ENCODE results near the gene GALNT6.

The GALNT6 gene

GRCh38 chr12:51324953-51325352 is 66.3 kb downstream of the GALNT6 start:
- TF ChIP-seq CTCF (conservative IDR thresholded peaks at IDR 0.05; ENCODE audit: low read depth, low read length), result no peak
- no peak overlapping the region for H3K4me3 ChIP-seq (ENCODE audit: low read length)
- no peak for DNase-seq (ENCODE audit: low read depth)

GRCh38 chr12:51323966-51324895 is 67.0 kb downstream of the GALNT6 start, which contains the start of gene BIN2:
TSS of gene BIN2 (minus strand) at chr12:51324174. CDS start at chr12:51324102, 72 bp downstream.
- H3K4me3 ChIP-seq (ENCODE audit: low read length), result no peak within 1 kb of the TSS
- no peak for TF ChIP-seq CTCF (conservative IDR thresholded peaks at IDR 0.05; ENCODE audit: low read depth, low read length)
- DNase-seq (ENCODE audit: low read depth), result no peak

GRCh38 chr12:51323317-51323960 is 67.8 kb downstream of the GALNT6 start:
- DNase-seq (ENCODE audit: low read depth), result no peak
- H3K4me3 ChIP-seq (ENCODE audit: low read length), result no peak overlapping the region
- TF ChIP-seq CTCF (conservative IDR thresholded peaks at IDR 0.05; ENCODE audit: low read depth, low read length), result no peak

GRCh38 chr12:51322452-51322851 is 68.8 kb downstream of the GALNT6 start:
- DNase-seq (ENCODE audit: low read depth), result no peak
- TF ChIP-seq CTCF (conservative IDR thresholded peaks at IDR 0.05; ENCODE audit: low read depth, low read length), result no peak
- no peak overlapping the region for H3K4me3 ChIP-seq (ENCODE audit: low read length)

GRCh38 chr12:51321882-51322281 is 69.3 kb downstream of the GALNT6 start:
- no peak for TF ChIP-seq CTCF (conservative IDR thresholded peaks at IDR 0.05; ENCODE audit: low read depth, low read length)
- no peak for DNase-seq (ENCODE audit: low read depth)
- H3K4me3 ChIP-seq (ENCODE audit: low read length), result no peak overlapping the region

- no peak for TF ChIP-seq CTCF (conservative IDR thresholded peaks at IDR 0.05; ENCODE audit: low read depth, low read length)
- no peak overlapping the region for H3K4me3 ChIP-seq (ENCODE audit: low read length)
- DNase-seq (ENCODE audit: low read depth), result no peak
These were observed 70.4 kb downstream of the GALNT6 start for GRCh38 chr12:51320695-51321320.
